H1 (cell line): ENCODE results near the gene FGF14. TPM values are rescaled to one million over a fixed set of nuclear protein-coding genes. Genes with fewer than 3 reads are reported as not detected.

Source experiments
- CTCF ChIA-PET: fragments of 300-600 bp; sonication (Branson Sonifier 250); formaldehyde crosslinking; loops from one replicate; lab custom pipeline; 2021; ENCODE audit not compliant: partially characterized antibody; lab: Charles Lee
- POLR2A ChIA-PET: fragments of 300-600 bp; sonication (Branson Sonifier 250); formaldehyde crosslinking; loops from one replicate; lab custom pipeline; 2021; ENCODE audit warnings: inconsistent platforms; ENCODE audit not compliant: partially characterized antibody; lab: Charles Lee
- DNase-seq, 2 experiments: peaks; one replicate each; pipeline versions ENCODE4 v3.0.0 to v3.0.0-alpha.2; 2010 to 2022; ENCODE audit warnings: low spot score in 2 of 2, low read depth in 1 of 2, mixed read lengths in 1 of 2
- FAIRE-seq: peaks from 2 replicates; lab custom pipeline; 2011; peaks lifted over from hg19 to GRCh38; lab: Jason Lieb, UNC
- H2AFZ ChIP-seq: 2 replicates; pipeline ENCODE4 v1.8.1; 2012; ENCODE audit warnings: low read length, inconsistent platforms
- H2AK5ac ChIP-seq: 2 replicates; pipeline ENCODE4 v1.6.1; 2013; ENCODE audit warnings: low read depth, low read length
- H2BK120ac ChIP-seq: replicated peaks from 2 replicates; pipeline ENCODE3; 2013; ENCODE audit warnings: low read depth, low read length, inconsistent platforms
- H2BK12ac ChIP-seq: 2 replicates; pipeline ENCODE4 v1.6.1; 2013; ENCODE audit warnings: low read depth, low read length
- H2BK15ac ChIP-seq: 2 replicates; pipeline ENCODE4 v1.6.1; 2013; ENCODE audit warnings: low read length
- H2BK20ac ChIP-seq: 2 replicates; pipeline ENCODE4 v1.6.1; 2013; ENCODE audit warnings: low read length
- H2BK5ac ChIP-seq: 2 replicates; pipeline ENCODE4 v1.6.1; 2013; ENCODE audit warnings: low read depth, low read length
- H3K14ac ChIP-seq: 2 replicates; pipeline ENCODE4 v1.6.1; 2013; ENCODE audit warnings: inconsistent platforms; ENCODE audit not compliant: insufficient read length
- H3K18ac ChIP-seq: 2 replicates; pipeline ENCODE4 v1.6.1; 2013; ENCODE audit warnings: low read length; ENCODE audit errors: extremely low read depth
- H3K23ac ChIP-seq: 2 replicates; pipeline ENCODE4 v1.6.1; 2013; ENCODE audit warnings: inconsistent platforms; ENCODE audit not compliant: insufficient read length
- H3K23me2 ChIP-seq: 2 replicates; pipeline ENCODE4 v1.6.1; 2013; ENCODE audit warnings: low read depth, low read length
- H3K27ac ChIP-seq: 2 replicates; pipeline ENCODE4 v1.6.1; 2011; ENCODE audit warnings: low read depth, low read length, inconsistent platforms
- H3K27me3 ChIP-seq, 4 experiments: replicated peaks in 1 of 4; 1 replicate in 1 of 4; 2 replicates in 3 of 4; pipeline versions ENCODE4 v1.6.1 to v1.8.1; 2011 to 2013; ENCODE audit warnings: low read length in 3 of 4, mild to moderate bottlenecking in 3 of 4, inconsistent platforms in 2 of 4, mixed read lengths in 2 of 4, moderate library complexity in 1 of 4; ENCODE audit not compliant: control insufficient read depth in 3 of 4, insufficient read depth in 3 of 4; ENCODE audit errors: extremely low read depth in 1 of 4
- H3K36me3 ChIP-seq, 4 experiments: 2 replicates each; pipeline versions ENCODE4 v1.6.1 to v1.8.1; 2011 to 2013; ENCODE audit warnings: mild to moderate bottlenecking in 4 of 4, low read length in 3 of 4, moderate library complexity in 2 of 4, control low read depth in 1 of 4, inconsistent platforms in 1 of 4; ENCODE audit not compliant: insufficient read depth in 4 of 4, control insufficient read depth in 2 of 4
- H3K4ac ChIP-seq: replicated peaks from 2 replicates; pipeline ENCODE3; 2013; ENCODE audit warnings: low read length, low read depth, mixed read lengths, inconsistent platforms; ENCODE audit not compliant: insufficient read length
- H3K4me1 ChIP-seq, 4 experiments: replicated peaks in 1 of 4; 1 replicate in 1 of 4; 2 replicates in 3 of 4; pipeline versions ENCODE4 v1.6.1 to v1.8.1; 2011 to 2013; ENCODE audit warnings: low read length in 3 of 4, inconsistent platforms in 2 of 4, mixed read lengths in 1 of 4; ENCODE audit not compliant: insufficient read depth in 4 of 4, control insufficient read depth in 3 of 4
- H3K4me2 ChIP-seq, 2 experiments: 2 replicates each; pipeline versions ENCODE4 v1.6.1 to v1.8.1; 2011 to 2013; ENCODE audit warnings: low read depth in 2 of 2, low read length in 2 of 2, control low read depth in 1 of 2, inconsistent platforms in 1 of 2, mild to moderate bottlenecking in 1 of 2; ENCODE audit not compliant: insufficient read depth in 1 of 2
- H3K4me3 ChIP-seq, 4 experiments: fragments of 200-600, 300-600 bp in 1 of 4; sonication (generic), shearing (Covaris generic), sonication (Bioruptor Twin) in 1 of 4; 2 replicates each; pipeline versions ENCODE4 v1.5.1 to v1.8.1; 2011 to 2016; ENCODE audit warnings: low read length in 4 of 4, low read depth in 3 of 4, control low read depth in 2 of 4, inconsistent platforms in 2 of 4, mild to moderate bottlenecking in 2 of 4, mixed read lengths in 1 of 4, moderate library complexity in 1 of 4; ENCODE audit not compliant: insufficient read depth in 2 of 4; ENCODE audit errors: extremely low read depth in 1 of 4
- H3K56ac ChIP-seq: replicated peaks from 2 replicates; pipeline ENCODE3; 2013; ENCODE audit warnings: low read depth, mild to moderate bottlenecking, mixed read lengths, low read length, inconsistent platforms; ENCODE audit not compliant: insufficient read length
- H3K79me1 ChIP-seq: 2 replicates; pipeline ENCODE4 v1.6.1; 2013; ENCODE audit warnings: low read depth, low read length, control low read depth
- H3K79me2 ChIP-seq, 2 experiments: 2 replicates each; pipeline versions ENCODE4 v1.6.1 to v1.8.1; 2012 to 2013; ENCODE audit warnings: low read length in 2 of 2, mild to moderate bottlenecking in 2 of 2, inconsistent platforms in 1 of 2; ENCODE audit not compliant: insufficient read depth in 2 of 2, control insufficient read depth in 1 of 2
- H3K9ac ChIP-seq, 4 experiments: replicated peaks in 1 of 4; 1 replicate in 1 of 4; 2 replicates in 3 of 4; pipeline versions ENCODE4 v1.6.1 to v1.8.1; 2011 to 2013; ENCODE audit warnings: low read depth in 3 of 4, low read length in 3 of 4, control low read depth in 2 of 4, mild to moderate bottlenecking in 2 of 4, moderate library complexity in 2 of 4, inconsistent platforms in 1 of 4; ENCODE audit errors: extremely low read depth in 1 of 4
- H3K9me3 ChIP-seq, 2 experiments: 2 replicates each; pipeline versions ENCODE4 v1.6.1 to v1.8.1; 2012 to 2013; ENCODE audit warnings: mild to moderate bottlenecking in 2 of 2, moderate library complexity in 2 of 2, control low read depth in 1 of 2, inconsistent platforms in 1 of 2, low read depth in 1 of 2, low read length in 1 of 2, mixed read lengths in 1 of 2; ENCODE audit not compliant: insufficient read depth in 2 of 2
- H4K20me1 ChIP-seq, 2 experiments: replicated peaks in 1 of 2; 2 replicates each; pipeline versions ENCODE3 to v1.8.1; 2011 to 2013; ENCODE audit warnings: inconsistent platforms in 2 of 2, low read length in 2 of 2, mild to moderate bottlenecking in 1 of 2; ENCODE audit not compliant: insufficient read depth in 2 of 2, control insufficient read depth in 1 of 2
- H4K5ac ChIP-seq: 2 replicates; pipeline ENCODE4 v1.6.1; 2013; ENCODE audit warnings: low read length, low read depth, mixed read lengths, inconsistent platforms; ENCODE audit not compliant: insufficient read length
- H4K8ac ChIP-seq: 2 replicates; pipeline ENCODE4 v1.8.0; 2013; ENCODE audit warnings: mild to moderate bottlenecking, moderate library complexity, low read length, inconsistent platforms; ENCODE audit not compliant: insufficient read depth; ENCODE audit errors: extremely low read depth
- H4K91ac ChIP-seq: replicated peaks from 2 replicates; pipeline ENCODE3; 2013; ENCODE audit warnings: low read length, mixed read lengths, inconsistent platforms; ENCODE audit not compliant: insufficient read length
- EP300 ChIP-seq, 2 experiments: IDR thresholded peaks; 1 replicate in 1 of 2; 2 replicates in 1 of 2; pipeline ENCODE4 v1.6.1; 2011 to 2012; ENCODE audit warnings: low read depth in 2 of 2, low read length in 2 of 2, mild to moderate bottlenecking in 2 of 2, borderline replicate concordance in 1 of 2, inconsistent platforms in 1 of 2, moderate library complexity in 1 of 2
- SP1 ChIP-seq: IDR thresholded peaks from 2 replicates; pipeline ENCODE4 v1.6.1; 2011; ENCODE audit warnings: low read depth, low read length
- TCF12 ChIP-seq: IDR thresholded peaks from 2 replicates; pipeline ENCODE4 v1.6.1; 2011; ENCODE audit warnings: low read depth, mild to moderate bottlenecking, low read length
- WGBS, 2 experiments: shearing (Covaris generic) in 1 of 2; methylation state at CpG; one replicate each; pipeline versions ENCODE4 v1.1.6 to v1.1.7; 2013 to 2015; ENCODE audit warnings: low lambda C conversion rate in 2 of 2, mixed read lengths in 2 of 2, inconsistent platforms in 1 of 2, low coverage in 1 of 2, missing lambda C conversion rate in 1 of 2; ENCODE audit not compliant: insufficient replicate concordance in 2 of 2, insufficient coverage in 1 of 2, insufficient read length in 1 of 2; ENCODE audit errors: extremely low coverage in 1 of 2, missing lambda C conversion rate in 1 of 2; 5-methylcytosine and 5-hydroxymethylcytosine counted together
- polyA plus RNA-seq, 7 experiments: library from polyadenylated mRNA; depleted of rRNA in 3 of 7; stranded (reverse) in 5 of 7; unstranded in 2 of 7; fragments of >200 nt in 5 of 7; fragments of 200-250 nt in 2 of 7; gene quantifications; 1 replicate in 5 of 7; 2 replicates in 1 of 7; 4 replicates in 1 of 7; pipeline versions ENCODE4 v1.2.1 to v1.2.3, GENCODE V29; 2011 to 2013; ENCODE audit warnings: missing spikeins in 2 of 7, mixed read lengths in 2 of 7
- total RNA-seq: library from RNA; stranded (reverse); fragmentation: NEBNext Ultra II Directional; extraction: Animal tissue kit (Norgen Biotek cat#: 25700); gene quantifications from 2 replicates; pipeline ENCODE4 v1.2.1, GENCODE V29; 2021

FGF14 gene
- total and polyA plus RNA-seq, 2 of the 8 experiments (the other 6 are each of a cell fraction or from before 2014, with no cell fraction given) = 0.05 to 0.58 TPM

GRCh38 chr13:102190930-102191329 is 210.9 kb downstream of the FGF14 start:
- Histone ChIP-seq H3K4me2 (no peak overlapping the region), H4K91ac (no peak overlapping the region), H3K18ac (no peak overlapping the region), H3K9me3 (0 out of 4 replicates have a peak, but pooled peaks cover 0 to 3% of the 10 kb centered on the region in 2 experiments), H2BK12ac (no peak overlapping the region), H3K4ac (no peak overlapping the region), H3K36me3 (no peaks in the 10 kb centered on the region), H3K56ac (no peak overlapping the region), H3K27ac (no peak overlapping the region), H2BK120ac (no peak overlapping the region), H3K14ac (no peak overlapping the region), H4K5ac (no peak overlapping the region), H3K9ac (no peak overlapping the region), H3K4me1 (no peaks in the 10 kb centered on the region), H3K4me3 (no peak overlapping the region), H2BK20ac (no peak overlapping the region), H3K23ac (no peak overlapping the region), H4K8ac (no peak overlapping the region), H2AK5ac (no peak overlapping the region), H2BK15ac (no peak overlapping the region), H2AFZ (no peak overlapping the region), H4K20me1 (no peaks in the 10 kb centered on the region), H3K23me2 (no peaks in the 10 kb centered on the region), H2BK5ac (no peak overlapping the region), H3K79me1 (no peaks in the 10 kb centered on the region), H3K27me3 (no peaks in the 10 kb centered on the region), H3K79me2 (no peaks in the 10 kb centered on the region)
- POLR2A ChIA-PET = no interaction called here
- FAIRE-seq = no peak
- DNase-seq = no peak
- WGBS, 2 experiments = 88% methylated on average over 2 of the region's 2 CpGs; no CpG with 5 or more reads in 1 of the 2 experiments
- TF ChIP-seq SP1 (no peak), EP300 (IDR thresholded peaks at IDR 0.05; ENCODE audit: borderline replicate concordance in 1 of 2, low read depth in 2 of 2, low read length in 2 of 2) (no peak), TCF12 (no peak)
- CTCF ChIA-PET = interaction anchor here (1.2 kb wide), 1 partner anchor 14 kb away, joined by 3 read pairs; no protein-coding TSS in a partner anchor
